DND-41 (cell line): ENCODE results near the gene MCTP2.

ENCODE experiments used
- ATAC-seq: fragments of 200-7000 bp; cut with Tn5 transposase; 3 replicates; pipeline ENCODE4 v1.9.1; 2021; ENCODE audit warnings: low read depth; ENCODE audit not compliant: insufficient read depth
- DNase-seq: peaks from one replicate; pipeline ENCODE4 v3.0.0-alpha.2; 2020
- H2AFZ ChIP-seq: 2 replicates; pipeline ENCODE4 v1.6.0; 2012; ENCODE audit warnings: low read depth, low read length
- H3K27ac ChIP-seq: 2 replicates; pipeline ENCODE4 v1.5.1; 2012; ENCODE audit warnings: low read length, inconsistent platforms
- H3K27me3 ChIP-seq: fragments of 200-600 bp; sonication (generic); 2 replicates; pipeline ENCODE4 v1.6.0; 2012; ENCODE audit warnings: low read length, mild to moderate bottlenecking, inconsistent platforms; ENCODE audit not compliant: insufficient read depth, poor library complexity
- H3K36me3 ChIP-seq: 2 replicates; pipeline ENCODE4 v1.5.1; 2012; ENCODE audit warnings: low read length, inconsistent platforms; ENCODE audit not compliant: insufficient read depth
- H3K4me1 ChIP-seq: 2 replicates; pipeline ENCODE4 v1.5.1; 2012; ENCODE audit warnings: mild to moderate bottlenecking, low read length; ENCODE audit not compliant: insufficient read depth
- H3K4me2 ChIP-seq: 2 replicates; pipeline ENCODE4 v1.6.0; 2012; ENCODE audit warnings: mild to moderate bottlenecking, moderate library complexity, low read length, inconsistent platforms; ENCODE audit not compliant: insufficient read depth
- H3K4me3 ChIP-seq, 2 experiments: fragments of 200-600 bp in 1 of 2; shearing (Covaris generic) in 1 of 2; 2 replicates each; pipeline ENCODE4 v1.5.1; 2012 to 2016; ENCODE audit warnings: inconsistent platforms in 2 of 2, low read length in 2 of 2, mild to moderate bottlenecking in 2 of 2, low read depth in 1 of 2, moderate library complexity in 1 of 2
- H3K79me2 ChIP-seq: 2 replicates; pipeline ENCODE4 v1.6.0; 2012; ENCODE audit warnings: low read length, inconsistent platforms; ENCODE audit not compliant: insufficient read depth
- H3K9ac ChIP-seq: 2 replicates; pipeline ENCODE4 v1.6.0; 2012; ENCODE audit warnings: low read depth, mild to moderate bottlenecking, inconsistent platforms, low read length, moderate library complexity
- H3K9me3 ChIP-seq: 2 replicates; pipeline ENCODE4 v1.5.1; 2012; ENCODE audit warnings: low read length, moderate library complexity, mild to moderate bottlenecking, inconsistent platforms; ENCODE audit not compliant: insufficient read depth, severe bottlenecking
- H4K20me1 ChIP-seq: 2 replicates; pipeline ENCODE4 v1.6.0; 2012; ENCODE audit warnings: low read length; ENCODE audit not compliant: insufficient read depth
- CTCF ChIP-seq: IDR thresholded peaks from 2 replicates; pipeline ENCODE4 v1.5.1; 2012; ENCODE audit warnings: borderline replicate concordance, low read length, moderate library complexity, mild to moderate bottlenecking; ENCODE audit not compliant: poor library complexity, severe bottlenecking; ENCODE audit errors: extremely low read depth
- EZH2 ChIP-seq: IDR thresholded peaks from 3 replicates; pipeline ENCODE4 v1.6.1; 2012; ENCODE audit warnings: borderline replicate concordance, low read depth, mild to moderate bottlenecking, moderate library complexity, low read length, inconsistent platforms; ENCODE audit not compliant: severe bottlenecking

MCTP2 gene

GRCh38 chr15:94351031-94351535 lies 119.7 kb downstream of the MCTP2 start:
- DNase-seq (no peak), ATAC-seq (no peak)
- no peak overlapping the region for H3K4me3 ChIP-seq
- H3K27me3 ChIP-seq: no peaks in the 10 kb centered on the region
- no peak overlapping the region for H3K9ac ChIP-seq
- no peaks in the 10 kb centered on the region for H3K4me1 ChIP-seq
- no peak overlapping the region for H2AFZ ChIP-seq
- H3K36me3 ChIP-seq: no peaks in the 10 kb centered on the region
- H3K9me3 ChIP-seq: no peaks in the 10 kb centered on the region
- no peak overlapping the region for H3K4me2 ChIP-seq
- no peak overlapping the region for H3K27ac ChIP-seq
- TF ChIP-seq EZH2 (no peak), CTCF (no peak)
- no peaks in the 10 kb centered on the region for H3K79me2 ChIP-seq
- H4K20me1 ChIP-seq: no peaks in the 10 kb centered on the region

GRCh38 chr15:94352636-94353487 lies 121.5 kb downstream of the MCTP2 start:
- Histone ChIP-seq H2AFZ (no peak overlapping the region), H3K36me3 (no peaks in the 10 kb centered on the region), H3K4me1 (no peaks in the 10 kb centered on the region), H4K20me1 (no peaks in the 10 kb centered on the region), H3K4me3 (no peak overlapping the region), H3K79me2 (no peaks in the 10 kb centered on the region), H3K9ac (no peak overlapping the region), H3K27me3 (no peaks in the 10 kb centered on the region), H3K4me2 (no peak overlapping the region), H3K9me3 (no peaks in the 10 kb centered on the region), H3K27ac (no peak overlapping the region)
- no peak for TF ChIP-seq EZH2
- TF ChIP-seq CTCF: no peak
- DNase-seq: no peak
- ATAC-seq: no peak

GRCh38 chr15:94353488-94353820 lies 122.1 kb downstream of the MCTP2 start:
- Histone ChIP-seq H3K4me2 (no peak overlapping the region), H3K9me3 (no peaks in the 10 kb centered on the region), H3K36me3 (no peaks in the 10 kb centered on the region), H3K4me3 (no peak overlapping the region), H3K9ac (no peak overlapping the region), H3K79me2 (no peaks in the 10 kb centered on the region), H3K27ac (no peak overlapping the region), H3K27me3 (no peaks in the 10 kb centered on the region), H4K20me1 (no peaks in the 10 kb centered on the region), H3K4me1 (no peaks in the 10 kb centered on the region), H2AFZ (no peak overlapping the region)
- ATAC-seq (no peak), DNase-seq (no peak)
- TF ChIP-seq EZH2 (no peak), CTCF (no peak)
